Measurements from ENCODE around the gene C17orf50.

DNA sequence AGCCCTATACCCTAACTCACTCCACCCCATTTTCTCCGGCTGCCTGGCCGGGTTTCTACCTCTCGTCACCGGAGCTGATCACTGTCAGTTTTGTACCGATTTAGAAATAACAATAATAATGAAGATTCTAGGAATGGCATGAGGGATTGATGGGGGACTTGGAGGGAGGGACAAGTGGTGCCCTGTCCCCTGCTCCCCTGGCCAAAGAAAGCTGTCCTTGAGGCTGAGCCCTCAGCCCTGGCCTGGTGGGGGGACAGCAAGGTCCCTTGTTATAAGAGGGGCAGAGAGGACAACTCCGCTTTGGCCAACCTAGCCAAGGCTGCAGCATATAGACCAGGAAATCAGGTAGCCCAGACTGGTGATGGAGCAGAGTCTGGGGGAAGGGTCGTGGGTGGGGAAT lies 18.2 kb upstream of the C17orf50 start:
- TF ChIP-seq POLR2AphosphoS5 (IDR thresholded peaks at IDR 0.05): no peak
- TF ChIP-seq, protein P1, sequence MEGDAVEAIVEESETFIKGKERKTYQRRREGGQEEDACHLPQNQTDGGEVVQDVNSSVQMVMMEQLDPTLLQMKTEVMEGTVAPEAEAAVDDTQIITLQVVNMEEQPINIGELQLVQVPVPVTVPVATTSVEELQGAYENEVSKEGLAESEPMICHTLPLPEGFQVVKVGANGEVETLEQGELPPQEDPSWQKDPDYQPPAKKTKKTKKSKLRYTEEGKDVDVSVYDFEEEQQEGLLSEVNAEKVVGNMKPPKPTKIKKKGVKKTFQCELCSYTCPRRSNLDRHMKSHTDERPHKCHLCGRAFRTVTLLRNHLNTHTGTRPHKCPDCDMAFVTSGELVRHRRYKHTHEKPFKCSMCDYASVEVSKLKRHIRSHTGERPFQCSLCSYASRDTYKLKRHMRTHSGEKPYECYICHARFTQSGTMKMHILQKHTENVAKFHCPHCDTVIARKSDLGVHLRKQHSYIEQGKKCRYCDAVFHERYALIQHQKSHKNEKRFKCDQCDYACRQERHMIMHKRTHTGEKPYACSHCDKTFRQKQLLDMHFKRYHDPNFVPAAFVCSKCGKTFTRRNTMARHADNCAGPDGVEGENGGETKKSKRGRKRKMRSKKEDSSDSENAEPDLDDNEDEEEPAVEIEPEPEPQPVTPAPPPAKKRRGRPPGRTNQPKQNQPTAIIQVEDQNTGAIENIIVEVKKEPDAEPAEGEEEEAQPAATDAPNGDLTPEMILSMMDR (IDR thresholded peaks at IDR 0.05): no peak
- TF ChIP-seq POLR2A (IDR thresholded peaks at IDR 0.05): no peak
- TF ChIP-seq EP300 (IDR thresholded peaks at IDR 0.05; ENCODE audit: low read depth): no peak
